IMR-90 (cell line): ENCODE results near the gene KRT38. TPM values are rescaled to one million over a fixed set of nuclear protein-coding genes. Genes with fewer than 3 reads are reported as not detected.

Experiments
- ATAC-seq: fragments of 200-7000 bp; cut with Tn5 transposase; 2 replicates; pipeline ENCODE4 v1.9.1; 2020; ENCODE audit warnings: low read depth, mild to moderate bottlenecking, moderate library complexity
- BruUV-seq: library from RNA; stranded (reverse); fragments of 400-500 nt; replicated peaks from 2 replicates; lab custom pipeline; 2021; lab: Mats Ljungman, UMichigan
- CTCF ChIA-PET: fragments of 300-600 bp; formaldehyde crosslinking; extraction: SDS; loops from one replicate; lab custom pipeline; 2021; ENCODE audit warnings: antibody characterized with exemption; lab: Yijun Ruan, JAX
- POLR2A ChIA-PET: fragments of 300-600 bp; sonication (Branson Sonifier 250); formaldehyde crosslinking; loops from one replicate; lab custom pipeline; 2022; ENCODE audit warnings: antibody characterized with exemption; ENCODE audit not compliant: unreplicated experiment; lab: Charles Lee
- DNase-seq: peaks from one replicate; pipeline ENCODE4 v3.0.0; 2013
- H2AFZ ChIP-seq: replicated peaks from 2 replicates; pipeline ENCODE3; 2013; ENCODE audit warnings: low read length, mild to moderate bottlenecking; ENCODE audit not compliant: poor library complexity
- H2AK5ac ChIP-seq: 2 replicates; pipeline ENCODE4 v1.6.1; 2013; ENCODE audit warnings: low read depth, low read length, inconsistent platforms
- H2AK9ac ChIP-seq: replicated peaks from 2 replicates; pipeline ENCODE3; 2013; ENCODE audit warnings: mild to moderate bottlenecking, low read depth, low read length, moderate library complexity; ENCODE audit not compliant: poor library complexity
- H2BK120ac ChIP-seq: 2 replicates; pipeline ENCODE4 v1.6.1; 2013; ENCODE audit warnings: low read depth, low read length, inconsistent platforms
- H2BK15ac ChIP-seq: 3 replicates; pipeline ENCODE4 v1.6.1; 2013; ENCODE audit warnings: low read depth, low read length, inconsistent platforms
- H2BK20ac ChIP-seq: 2 replicates; pipeline ENCODE4 v1.6.1; 2013; ENCODE audit warnings: low read depth, mild to moderate bottlenecking, inconsistent platforms, low read length, moderate library complexity
- H2BK5ac ChIP-seq: 2 replicates; pipeline ENCODE4 v1.6.1; 2013; ENCODE audit warnings: mild to moderate bottlenecking, low read depth, low read length, inconsistent platforms; ENCODE audit not compliant: poor library complexity, severe bottlenecking
- H3K14ac ChIP-seq: replicated peaks from 2 replicates; pipeline ENCODE4 v1.6.1; 2013; ENCODE audit warnings: low read depth, low read length, inconsistent platforms
- H3K18ac ChIP-seq: 2 replicates; pipeline ENCODE4 v1.6.1; 2013; ENCODE audit warnings: low read depth, low read length, control low read depth
- H3K23ac ChIP-seq: 2 replicates; pipeline ENCODE4 v1.6.1; 2013; ENCODE audit warnings: low read depth, low read length, inconsistent platforms
- H3K27ac ChIP-seq: 2 replicates; pipeline ENCODE4 v1.5.1; 2013; ENCODE audit warnings: mild to moderate bottlenecking, control low read depth, low read length; ENCODE audit not compliant: insufficient read depth
- H3K27me3 ChIP-seq: 2 replicates; pipeline ENCODE4 v1.6.1; 2013; ENCODE audit warnings: low read length; ENCODE audit not compliant: control insufficient read depth, insufficient read depth
- H3K36me3 ChIP-seq: 2 replicates; pipeline ENCODE4 v1.6.1; 2013; ENCODE audit warnings: low read length, mixed read lengths; ENCODE audit not compliant: control insufficient read depth, insufficient read depth
- H3K4ac ChIP-seq: 2 replicates; pipeline ENCODE4 v1.6.1; 2013; ENCODE audit warnings: low read depth, low read length, inconsistent platforms
- H3K4me1 ChIP-seq: 2 replicates; pipeline ENCODE4 v1.6.1; 2013; ENCODE audit warnings: low read length, mixed read lengths; ENCODE audit not compliant: control insufficient read depth, insufficient read depth
- H3K4me2 ChIP-seq: 2 replicates; pipeline ENCODE4 v1.6.1; 2013; ENCODE audit warnings: low read depth, mild to moderate bottlenecking, control low read depth, low read length, moderate library complexity
- H3K4me3 ChIP-seq: 2 replicates; pipeline ENCODE4 v1.5.1; 2013; ENCODE audit warnings: low read depth, mild to moderate bottlenecking, control low read depth, low read length, moderate library complexity; ENCODE audit not compliant: insufficient read depth
- H3K56ac ChIP-seq: 2 replicates; pipeline ENCODE4 v1.6.1; 2013; ENCODE audit warnings: low read length, inconsistent platforms; ENCODE audit not compliant: insufficient read depth; ENCODE audit errors: extremely low read depth
- H3K79me1 ChIP-seq, 2 experiments: 2 replicates each; pipeline ENCODE4 v1.6.1; 2013; ENCODE audit warnings: low read length in 2 of 2, inconsistent platforms in 1 of 2, low read depth in 1 of 2
- H3K9ac ChIP-seq: 2 replicates; pipeline ENCODE4 v1.6.1; 2013; ENCODE audit warnings: low read depth, low read length, control low read depth
- H3K9me1 ChIP-seq: 2 replicates; pipeline ENCODE4 v1.6.1; 2013; ENCODE audit warnings: low read length, inconsistent platforms; ENCODE audit not compliant: insufficient read depth
- H3K9me3 ChIP-seq: 2 replicates; pipeline ENCODE4 v1.6.1; 2013; ENCODE audit warnings: low read length; ENCODE audit not compliant: control insufficient read depth, insufficient read depth
- H4K20me1 ChIP-seq: 2 replicates; pipeline ENCODE4 v1.6.1; 2013; ENCODE audit warnings: low read length, inconsistent platforms; ENCODE audit not compliant: insufficient read depth
- H4K5ac ChIP-seq: 2 replicates; pipeline ENCODE4 v1.6.1; 2013; ENCODE audit warnings: mild to moderate bottlenecking, low read depth, low read length, control low read depth
- H4K8ac ChIP-seq, 2 experiments: 2 replicates each; pipeline ENCODE4 v1.6.1; 2013; ENCODE audit warnings: low read depth in 2 of 2, low read length in 2 of 2, control low read depth in 1 of 2, inconsistent platforms in 1 of 2
- H4K91ac ChIP-seq: 2 replicates; pipeline ENCODE4 v1.6.1; 2013; ENCODE audit warnings: low read depth, low read length, inconsistent platforms; ENCODE audit not compliant: insufficient read depth
- BHLHE40 ChIP-seq: fragments of 150-350 bp; IDR thresholded peaks from 2 replicates; pipeline ENCODE4 v1.6.1; 2016; ENCODE audit warnings: mild to moderate bottlenecking, low read depth, low read length
- CEBPB ChIP-seq: IDR thresholded peaks from 2 replicates; pipeline ENCODE4 v1.6.1; 2012; ENCODE audit warnings: low read depth, low read length, improper control_type of control experiment
- CHD1 ChIP-seq: IDR thresholded peaks from 2 replicates; pipeline ENCODE4 v1.6.1; 2012; ENCODE audit warnings: low read depth, low read length, improper control_type of control experiment
- MAFK ChIP-seq: IDR thresholded peaks from 2 replicates; pipeline ENCODE4 v1.6.1; 2012; ENCODE audit warnings: low read depth, low read length, improper control_type of control experiment
- MAZ ChIP-seq: IDR thresholded peaks from 2 replicates; pipeline ENCODE4 v1.6.1; 2012; ENCODE audit warnings: low read depth, mild to moderate bottlenecking, low read length, improper control_type of control experiment, moderate library complexity, borderline replicate concordance
- MXI1 ChIP-seq: IDR thresholded peaks from 2 replicates; pipeline ENCODE4 v1.6.1; 2012; ENCODE audit warnings: low read depth, mild to moderate bottlenecking, low read length, moderate library complexity, borderline replicate concordance
- RFX5 ChIP-seq: IDR thresholded peaks from 2 replicates; pipeline ENCODE4 v1.8.0; 2012; ENCODE audit warnings: low read depth, mild to moderate bottlenecking, low read length, moderate library complexity
- WGBS, 2 experiments: methylation state at CpG; one replicate each; pipeline versions ENCODE4 v1.1.5 to v1.1.7; 2013; ENCODE audit warnings: missing lambda C conversion rate in 2 of 2; ENCODE audit not compliant: insufficient read length in 1 of 2; ENCODE audit errors: extremely low coverage in 2 of 2; 5-methylcytosine and 5-hydroxymethylcytosine counted together
- dilution Hi-C: fragments of 300-500 bp; cut with HindIII; formaldehyde crosslinking; loops from one replicate; pipeline ENCODE4 v1.14.3; 2018; ENCODE audit warnings: low sequenced_read_pairs; ENCODE audit not compliant: unreplicated experiment
- in situ Hi-C: fragments of 300-500 bp; cut with MboI; formaldehyde crosslinking; loops from 3 replicates; pipeline ENCODE4 v1.14.3; 2019; ENCODE audit warnings: low sequenced_read_pairs, inconsistent platforms, mixed read lengths
- intact Hi-C: fragments of 100-400 bp; cut with micrococcal nuclease; formaldehyde crosslinking; loops from 2 replicates; pipeline ENCODE4 v1.10.0; 2022
- polyA plus RNA-seq, 3 experiments: library from polyadenylated mRNA; depleted of rRNA; stranded (reverse); fragments of >200 nt; gene quantifications; 2 replicates each; pipeline ENCODE4 v1.2.3, GENCODE V29; 2012; ENCODE audit warnings: low replicate concordance in 1 of 3
- total RNA-seq: library from RNA; depleted of rRNA; stranded (reverse); fragments of >200 nt; gene quantifications from 2 replicates; pipeline ENCODE4 v1.2.3, GENCODE V29; 2012

KRT38 gene
- total and polyA plus RNA-seq, 2 of the 4 experiments (the other 2 are of a cell fraction) = 0.09 TPM; not detected in 1

DNA sequence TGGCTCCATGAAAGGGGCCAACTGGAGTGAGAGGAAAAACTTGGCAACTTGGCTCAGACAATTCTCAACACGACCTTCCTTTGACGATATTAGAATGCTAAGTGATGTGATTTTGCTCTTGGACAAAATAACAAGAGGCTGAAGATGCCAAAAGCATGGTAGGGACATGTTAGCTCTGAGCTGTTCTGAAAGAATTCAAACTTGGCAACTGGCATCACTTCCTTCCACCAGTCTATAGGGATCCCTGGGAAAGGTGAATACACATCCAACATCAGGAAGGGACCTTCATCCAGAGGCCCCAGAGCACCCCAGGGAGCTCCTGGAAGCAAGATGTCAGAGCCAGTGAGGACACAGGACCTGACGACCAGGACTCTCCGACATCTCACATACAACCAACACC is 20.6 kb downstream of the KRT38 start:
- dilution Hi-C loops = no loop called here
- H3K27me3 ChIP-seq = no peaks in the 10 kb centered on the region
- no peak overlapping the region for H3K9ac ChIP-seq
- no peak for ATAC-seq
- H2AK5ac ChIP-seq = peak overlapping the region; percentile 88
- BruUV-seq = no TSS peak
- intact Hi-C loops = no loop called here
- TF ChIP-seq MXI1 = no peak
- no peak for TF ChIP-seq RFX5
- TF ChIP-seq MAFK = no peak
- TF ChIP-seq BHLHE40 = no peak
- TF ChIP-seq MAZ = no peak
- TF ChIP-seq CEBPB = no peak
- TF ChIP-seq CHD1 = no peak
- H4K91ac ChIP-seq = peak overlapping the region; percentile 53; the same call in 1 of the 2 replicates
- CTCF ChIA-PET = no interaction called here
- peak overlapping the region; percentile 32; the same call in 1 of the 2 replicates for H3K14ac ChIP-seq
- H3K4ac ChIP-seq = peak overlapping the region; percentile 63; the same call in 1 of the 2 replicates
- H4K8ac ChIP-seq = peak overlapping the region; percentile 9 to 26; a peak in 2 of 4 replicates
- H3K18ac ChIP-seq = peak overlapping the region; percentile 16; the same call in 1 of the 2 replicates
- H3K9me1 ChIP-seq = peaks cover 26% of the 10 kb centered on the region
- H2BK15ac ChIP-seq = peak overlapping the region; percentile 89; the same call in 2 of the 3 replicates
- POLR2A ChIA-PET = no interaction called here
- H3K56ac ChIP-seq = no peak overlapping the region
- peaks cover 31% of the 10 kb centered on the region for H3K4me1 ChIP-seq
- H3K36me3 ChIP-seq = no peaks in the 10 kb centered on the region
- H2BK5ac ChIP-seq = no peak overlapping the region
- in situ Hi-C loops = no loop called here
- H2AFZ ChIP-seq = no peak overlapping the region
- peak overlapping the region; percentile 2; the same call in 1 of the 2 replicates for H4K5ac ChIP-seq
- H4K20me1 ChIP-seq = no peaks in the 10 kb centered on the region
- peak overlapping the region; percentile 0 for H2AK9ac ChIP-seq
- no peak overlapping the region for H3K4me2 ChIP-seq
- WGBS, 2 experiments = no CpG with 5 or more reads among the region's 4 CpGs
- peak overlapping the region; percentile 79 for H2BK120ac ChIP-seq
- no peaks in the 10 kb centered on the region for H3K9me3 ChIP-seq
- peak overlapping the region; percentile 93 for H2BK20ac ChIP-seq
- H3K23ac ChIP-seq = no peak overlapping the region
- H3K4me3 ChIP-seq = no peak overlapping the region
- H3K27ac ChIP-seq = no peak overlapping the region
- no peaks in the 10 kb centered on the region for H3K79me1 ChIP-seq
- DNase-seq = peak; percentile 26
